A673 (cell line): ENCODE results near the gene CD72. TPM values are rescaled to one million over a fixed set of nuclear protein-coding genes. Genes with fewer than 3 reads are reported as not detected.

Experiments
- BruUV-seq: library from RNA; stranded (reverse); fragments of 400-500 nt; replicated peaks from 2 replicates; lab custom pipeline; 2021; lab: Mats Ljungman, UMichigan
- CTCF ChIA-PET: fragments of 300-600 bp; sonication (Branson Sonifier 250); formaldehyde crosslinking; loops from one replicate; lab custom pipeline; 2022; ENCODE audit warnings: antibody characterized with exemption; lab: Charles Lee
- POLR2A ChIA-PET: fragments of 300-600 bp; sonication (Branson Sonifier 250); formaldehyde crosslinking; loops from one replicate; lab custom pipeline; 2022; ENCODE audit warnings: antibody characterized with exemption; ENCODE audit not compliant: low non-redundant PET; lab: Charles Lee
- DNase-seq: peaks from one replicate; pipeline ENCODE4 v3.0.0-alpha.2; 2015; ENCODE audit warnings: low spot score
- H3K27ac ChIP-seq: fragments of 200-600 bp; sonication (generic); 2 replicates; pipeline ENCODE4 v1.5.1; 2016; ENCODE audit warnings: mixed run types, low read depth, mild to moderate bottlenecking, mixed read lengths, antibody characterized with exemption, low read length; ENCODE audit not compliant: poor library complexity, severe bottlenecking
- H3K27me3 ChIP-seq: fragments of 200-600 bp; sonication (generic); replicated peaks from 2 replicates; pipeline ENCODE4 v1.6.1; 2017; ENCODE audit warnings: mixed run types, low read depth, mild to moderate bottlenecking, mixed read lengths, antibody characterized with exemption, low read length; ENCODE audit not compliant: insufficient read depth, poor library complexity
- H3K36me3 ChIP-seq: fragments of 200-600 bp; sonication (generic); 2 replicates; pipeline ENCODE4 v1.6.1; 2016; ENCODE audit warnings: mixed run types, mild to moderate bottlenecking, mixed read lengths, antibody characterized with exemption, low read length; ENCODE audit not compliant: insufficient read depth, poor library complexity, severe bottlenecking
- H3K4me1 ChIP-seq: fragments of 200-600 bp; sonication (generic); 2 replicates; pipeline ENCODE4 v1.6.1; 2017; ENCODE audit warnings: mixed run types, mild to moderate bottlenecking, mixed read lengths, antibody characterized with exemption, low read length; ENCODE audit not compliant: insufficient read depth, poor library complexity, severe bottlenecking
- H3K4me3 ChIP-seq: fragments of 200-600 bp; sonication (generic); 2 replicates; pipeline ENCODE4 v1.5.1; 2016; ENCODE audit warnings: low read depth, mixed run types, mild to moderate bottlenecking, mixed read lengths, low read length; ENCODE audit not compliant: poor library complexity, severe bottlenecking
- H3K9me3 ChIP-seq: fragments of 200-600 bp; sonication (generic); 2 replicates; pipeline ENCODE4 v1.6.1; 2016; ENCODE audit warnings: mixed run types, low read depth, mild to moderate bottlenecking, mixed read lengths, antibody characterized with exemption, low read length; ENCODE audit not compliant: poor library complexity, severe bottlenecking
- CTCF ChIP-seq: fragments of 300-800, 200-600 bp; sonication (generic); conservative IDR thresholded peaks from 2 replicates; pipeline ENCODE4 v1.5.1; 2017; ENCODE audit warnings: low read depth, mild to moderate bottlenecking, antibody characterized with exemption, low read length, moderate library complexity, mixed read lengths
- EZH2 ChIP-seq: fragments of 200-600 bp; sonication (generic); IDR thresholded peaks from 2 replicates; pipeline ENCODE4 v1.6.1; 2017; ENCODE audit warnings: borderline replicate concordance, low read depth, mild to moderate bottlenecking, mixed read lengths, antibody characterized with exemption, low read length; ENCODE audit not compliant: poor library complexity, severe bottlenecking
- intact Hi-C: fragments of 100-400 bp; cut with micrococcal nuclease; formaldehyde crosslinking; loops from one replicate; pipeline ENCODE4 v1.10.0; 2022; ENCODE audit not compliant: unreplicated experiment
- total RNA-seq: library from RNA; stranded (reverse); gene quantifications from 2 replicates; pipeline ENCODE4 v1.2.3, GENCODE V29; 2021

Gene CD72
- total RNA-seq, 1 experiment from 2014 or later: not detected

- H3K27me3 ChIP-seq: no peaks in the 10 kb centered on the region
- no peaks in the 10 kb centered on the region for H3K9me3 ChIP-seq
- no peak for DNase-seq
- CTCF ChIA-PET: no interaction called here
- TF ChIP-seq EZH2 (no peak), CTCF (no peak)
- H3K4me3 ChIP-seq: no peak overlapping the region
- H3K36me3 ChIP-seq: no peaks in the 10 kb centered on the region
- no peak overlapping the region for H3K27ac ChIP-seq
- H3K4me1 ChIP-seq: no peaks in the 10 kb centered on the region
- intact Hi-C loops: no loop called here
- POLR2A ChIA-PET: no interaction called here
- no TSS peak for BruUV-seq
Observed at GRCh38 chr9:35653611-35654010, 35.4 kb upstream of the CD72 start.

- intact Hi-C loops: no loop called here
- Histone ChIP-seq H3K27ac (no peak overlapping the region), H3K27me3 (no peaks in the 10 kb centered on the region), H3K4me1 (no peaks in the 10 kb centered on the region), H3K36me3 (no peaks in the 10 kb centered on the region), H3K4me3 (no peak overlapping the region), H3K9me3 (no peaks in the 10 kb centered on the region)
- BruUV-seq: no TSS peak
- CTCF ChIA-PET: no interaction called here
- TF ChIP-seq EZH2 (no peak), CTCF (no peak)
- POLR2A ChIA-PET: no interaction called here
- DNase-seq: no peak
Observed at GRCh38 chr9:35652829-35653209, 34.6 kb upstream of the CD72 start.

- Histone ChIP-seq H3K36me3 (no peaks in the 10 kb centered on the region), H3K4me1 (peaks cover 2% of the 10 kb centered on the region), H3K27ac (no peak overlapping the region), H3K27me3 (no peaks in the 10 kb centered on the region), H3K4me3 (no peak overlapping the region), H3K9me3 (no peaks in the 10 kb centered on the region)
- TF ChIP-seq CTCF (no peak), EZH2 (no peak)
- BruUV-seq: no TSS peak
- ChIA-PET CTCF (no interaction called here), POLR2A (no interaction called here)
- intact Hi-C loops: no loop called here
- no peak for DNase-seq
Observed at GRCh38 chr9:35651956-35652828, 34.0 kb upstream of the CD72 start.
